Measurements from ENCODE around the gene RRP8. TPM values are rescaled to one million over a fixed set of nuclear protein-coding genes. Genes with fewer than 3 reads are reported as not detected.

The RRP8 gene
- total and polyA plus RNA-seq, 5 donors from 2014 or later, result 21.0 to 30.9 (median 23.6) TPM

DNA sequence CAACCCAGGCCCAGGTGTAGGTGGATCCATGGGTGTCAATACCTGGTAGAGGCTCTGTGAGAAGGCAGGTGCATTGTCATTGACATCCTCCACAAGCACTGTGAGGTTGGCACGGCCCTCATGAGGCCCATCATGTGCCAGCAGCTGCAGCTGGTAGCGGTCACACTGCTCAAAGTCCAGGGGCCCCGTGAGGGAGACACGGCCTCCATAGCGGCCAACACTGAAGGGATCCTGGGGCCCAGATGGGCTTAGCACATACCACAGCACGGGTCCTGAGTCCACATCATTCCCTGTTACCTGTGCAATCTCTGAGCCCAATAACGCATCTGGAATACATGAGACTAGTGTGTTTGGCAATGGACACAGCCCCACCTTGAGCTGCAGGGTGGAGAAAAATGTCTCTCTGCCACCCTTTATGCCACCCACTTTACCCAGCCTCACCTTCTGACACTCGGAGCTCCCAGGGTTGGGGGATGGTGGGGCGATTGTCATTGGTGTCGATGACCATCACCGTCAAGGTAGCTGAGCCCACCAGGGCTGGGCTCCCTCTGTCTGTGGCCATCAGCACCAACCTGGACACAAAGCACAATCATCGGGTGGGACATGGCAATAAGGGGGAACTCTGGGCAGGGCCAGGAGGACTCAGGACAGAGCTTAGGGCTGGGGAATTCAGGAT is 21.9 kb upstream of the RRP8 start:
- Mint-ChIP-seq H3K4me3 (no peak overlapping the region), H3K36me3 (peaks cover 6% of the 10 kb centered on the region), H3K4me1 (peaks cover 4 to 26% (median 13%) of the 10 kb centered on the region in 4 donors), H3K27me3 (no peaks in the 10 kb centered on the region), H3K9me3 (no peaks in the 10 kb centered on the region), H3K27ac (no peak overlapping the region)
- DNase-seq, result no peak
- H3K27me3 ChIP-seq (ENCODE audit: control insufficient read depth, insufficient read depth, low read length), result no peaks in the 10 kb centered on the region
- H3K9me3 ChIP-seq (ENCODE audit: control insufficient read depth in 2 of 2, low read length in 2 of 2), result no peaks in the 10 kb centered on the region
- H3K27ac ChIP-seq (ENCODE audit: insufficient read depth, low read length, poor library complexity, severe bottlenecking), result no peak overlapping the region
- no peak overlapping the region for H3K4me3 ChIP-seq (ENCODE audit: low read depth, low read length)
- ATAC-seq (ENCODE audit: low read depth in 2 of 2), result no peak
- no peaks in the 10 kb centered on the region for H3K36me3 ChIP-seq (ENCODE audit: control insufficient read depth, insufficient read depth, low read length)
- peaks cover 9% of the 10 kb centered on the region for H3K4me1 ChIP-seq (ENCODE audit: control insufficient read depth, insufficient read depth, low read length, poor library complexity, severe bottlenecking)

DNA sequence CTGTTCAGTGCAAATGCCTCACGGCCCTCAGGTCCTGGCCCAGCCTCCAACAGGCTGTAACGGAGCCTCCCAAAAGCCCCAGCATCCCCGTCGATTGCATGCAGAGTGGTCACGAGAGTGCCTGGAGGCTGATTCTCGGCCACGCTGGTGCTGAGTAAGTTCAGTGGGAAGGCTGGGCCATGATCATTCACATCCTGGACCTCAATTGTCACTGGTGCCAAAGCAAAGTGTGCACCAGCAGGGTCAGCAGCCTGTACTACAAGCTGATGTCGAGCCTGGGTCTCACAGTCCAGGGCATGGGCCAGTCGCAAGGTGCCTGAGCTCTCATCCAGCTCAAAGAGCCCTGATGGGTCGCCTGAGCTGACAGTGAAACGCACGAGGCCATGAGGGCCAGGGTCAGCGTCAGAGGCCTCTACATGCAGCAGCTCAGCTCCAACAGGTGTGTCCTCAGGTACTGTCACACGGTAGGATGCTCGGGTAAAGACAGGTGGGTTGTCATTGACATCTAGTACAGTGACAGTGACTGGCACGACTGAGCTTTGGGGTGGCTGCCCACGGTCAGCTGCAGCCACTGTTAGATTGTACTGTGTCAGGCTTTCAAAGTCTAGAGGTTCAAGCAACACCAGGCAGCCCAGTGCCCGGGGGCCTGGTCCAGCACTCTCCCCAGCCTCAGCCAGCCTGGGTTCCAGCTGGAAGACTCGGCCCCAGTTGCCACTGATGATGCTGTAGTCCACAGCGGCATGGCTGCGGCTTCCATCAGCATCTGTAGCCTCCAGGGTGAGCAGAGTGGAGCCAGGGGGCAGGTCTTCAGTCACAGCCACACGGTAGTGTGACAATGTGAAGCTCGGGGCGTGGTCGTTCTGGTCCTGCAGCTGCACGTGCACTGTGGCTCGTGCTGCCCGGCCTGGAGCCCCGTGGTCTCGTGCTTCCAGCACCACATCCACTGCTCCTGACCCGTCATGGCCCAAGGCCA is 20.3 kb upstream of the RRP8 start:
- ATAC-seq (ENCODE audit: low read depth in 2 of 2) (no peak), DNase-seq (no peak)
- Mint-ChIP-seq H3K9me3 (no peaks in the 10 kb centered on the region), H3K27me3 (no peaks in the 10 kb centered on the region), H3K4me1 (peaks cover 4 to 21% (median 13%) of the 10 kb centered on the region in 4 donors), H3K36me3 (peaks cover 6% of the 10 kb centered on the region), H3K27ac (peak overlapping the region in 1 of 3 donors; percentile 45), H3K4me3 (no peak overlapping the region)
- Histone ChIP-seq H3K27me3 (ENCODE audit: control insufficient read depth, insufficient read depth, low read length) (no peaks in the 10 kb centered on the region), H3K9me3 (ENCODE audit: control insufficient read depth in 2 of 2, low read length in 2 of 2) (no peaks in the 10 kb centered on the region), H3K36me3 (ENCODE audit: control insufficient read depth, insufficient read depth, low read length) (no peaks in the 10 kb centered on the region), H3K4me1 (ENCODE audit: control insufficient read depth, insufficient read depth, low read length, poor library complexity, severe bottlenecking) (peaks cover 18% of the 10 kb centered on the region), H3K4me3 (ENCODE audit: low read depth, low read length) (no peak overlapping the region), H3K27ac (ENCODE audit: insufficient read depth, low read length, poor library complexity, severe bottlenecking) (no peak overlapping the region)

DNA sequence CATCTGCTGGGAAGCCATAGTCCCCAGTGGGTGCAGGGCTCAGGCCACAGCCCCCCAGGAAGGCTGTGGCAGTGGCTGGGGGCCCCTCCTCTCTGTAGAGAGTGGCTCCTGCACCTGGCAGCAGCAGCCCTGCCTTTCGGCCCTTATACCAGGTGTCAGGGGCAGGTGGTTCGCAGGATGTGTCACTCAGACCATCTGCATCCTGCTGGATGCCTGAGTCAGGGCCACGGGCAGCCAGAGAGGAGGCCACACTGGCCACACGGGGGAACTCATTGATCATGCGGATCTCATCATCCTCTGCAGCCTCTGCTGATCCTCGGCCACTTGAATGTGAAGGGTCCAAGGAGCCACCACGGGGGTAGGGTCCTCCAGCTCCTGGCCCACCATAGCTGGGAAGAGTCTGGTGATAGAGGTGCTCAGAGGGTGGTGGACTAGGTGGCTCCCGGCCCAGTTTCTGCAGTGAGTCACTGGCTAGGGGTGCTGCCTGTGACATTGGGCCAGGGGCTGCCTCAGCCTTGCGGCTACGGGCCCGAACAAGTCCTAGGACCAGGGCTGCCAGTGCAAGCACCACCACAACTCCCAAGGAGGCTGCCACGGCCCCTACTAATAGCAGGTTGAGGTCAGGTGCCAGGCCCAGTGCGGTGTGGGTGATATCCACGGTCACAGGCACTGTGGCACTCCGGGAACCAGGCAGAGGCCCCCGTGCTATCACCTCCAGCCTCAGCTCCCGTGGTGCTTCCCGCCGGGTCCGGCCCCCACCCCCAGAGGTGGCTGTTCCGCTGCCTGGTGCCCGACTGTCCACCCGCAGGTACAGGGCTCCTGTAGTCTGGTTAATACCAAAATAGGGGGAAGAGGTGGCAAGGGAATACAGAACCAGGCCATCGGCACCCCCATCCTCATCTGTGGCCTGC is 19.1 kb upstream of the RRP8 start:
- Mint-ChIP-seq H3K9me3 (no peaks in the 10 kb centered on the region), H3K4me3 (no peak overlapping the region), H3K4me1 (peaks cover 0 to 12% (median 7%) of the 10 kb centered on the region in 4 donors), H3K36me3 (peaks cover 6% of the 10 kb centered on the region), H3K27me3 (no peaks in the 10 kb centered on the region), H3K27ac (no peak overlapping the region)
- no peak overlapping the region for H3K27ac ChIP-seq (ENCODE audit: insufficient read depth, low read length, poor library complexity, severe bottlenecking)
- H3K36me3 ChIP-seq (ENCODE audit: control insufficient read depth, insufficient read depth, low read length), result no peaks in the 10 kb centered on the region
- H3K27me3 ChIP-seq (ENCODE audit: control insufficient read depth, insufficient read depth, low read length), result no peaks in the 10 kb centered on the region
- H3K4me3 ChIP-seq (ENCODE audit: low read depth, low read length), result no peak overlapping the region
- peaks cover 25% of the 10 kb centered on the region for H3K4me1 ChIP-seq (ENCODE audit: control insufficient read depth, insufficient read depth, low read length, poor library complexity, severe bottlenecking)
- ATAC-seq (ENCODE audit: low read depth in 2 of 2) (no peak), DNase-seq (no peak)
- no peaks in the 10 kb centered on the region for H3K9me3 ChIP-seq (ENCODE audit: control insufficient read depth in 2 of 2, low read length in 2 of 2)

DNA sequence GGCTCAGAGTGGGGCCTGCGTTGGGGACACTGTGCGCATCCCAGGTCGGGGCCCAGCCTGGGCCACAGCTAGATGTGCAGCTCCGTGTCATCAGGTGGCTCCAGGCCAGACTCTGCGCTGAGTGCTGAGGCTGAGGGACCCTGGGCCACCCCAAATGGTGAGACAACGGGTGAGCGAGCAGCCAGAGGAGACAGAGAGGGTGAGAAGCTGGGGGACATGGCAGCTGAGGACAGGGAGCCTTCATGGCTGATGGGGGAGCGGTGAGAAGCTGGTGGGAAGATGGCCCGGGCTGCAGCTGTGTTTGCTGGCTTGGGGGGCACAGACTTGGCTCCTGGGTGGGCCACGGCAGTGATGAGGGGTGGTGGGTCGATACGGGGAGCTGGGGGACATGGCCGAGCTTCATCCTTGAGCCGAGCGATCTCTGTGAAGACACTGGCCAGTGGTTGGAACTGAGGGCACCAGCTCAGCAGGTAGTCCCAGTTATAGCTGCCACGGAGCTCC is 18.3 kb upstream of the RRP8 start:
- H3K36me3 Mint-ChIP-seq, result peaks cover 6% of the 10 kb centered on the region
- no peak overlapping the region for H3K4me3 ChIP-seq (ENCODE audit: low read depth, low read length)
- ATAC-seq (ENCODE audit: low read depth in 2 of 2), result no peak
- no peaks in the 10 kb centered on the region for H3K27me3 ChIP-seq (ENCODE audit: control insufficient read depth, insufficient read depth, low read length)
- H3K27ac Mint-ChIP-seq, result peak overlapping the region in 1 of 3 donors; percentile 86
- H3K27me3 Mint-ChIP-seq, result no peaks in the 10 kb centered on the region
- H3K4me1 Mint-ChIP-seq, result peaks cover 0 to 7% (median 6%) of the 10 kb centered on the region in 4 donors
- peaks cover 3% of the 10 kb centered on the region for H3K36me3 ChIP-seq (ENCODE audit: control insufficient read depth, insufficient read depth, low read length)
- H3K9me3 ChIP-seq (ENCODE audit: control insufficient read depth in 2 of 2, low read length in 2 of 2), result no peaks in the 10 kb centered on the region
- no peak overlapping the region for H3K4me3 Mint-ChIP-seq
- DNase-seq, result no peak
- H3K4me1 ChIP-seq (ENCODE audit: control insufficient read depth, insufficient read depth, low read length, poor library complexity, severe bottlenecking), result peaks cover 28% of the 10 kb centered on the region
- no peaks in the 10 kb centered on the region for H3K9me3 Mint-ChIP-seq
- H3K27ac ChIP-seq (ENCODE audit: insufficient read depth, low read length, poor library complexity, severe bottlenecking), result no peak overlapping the region

DNA sequence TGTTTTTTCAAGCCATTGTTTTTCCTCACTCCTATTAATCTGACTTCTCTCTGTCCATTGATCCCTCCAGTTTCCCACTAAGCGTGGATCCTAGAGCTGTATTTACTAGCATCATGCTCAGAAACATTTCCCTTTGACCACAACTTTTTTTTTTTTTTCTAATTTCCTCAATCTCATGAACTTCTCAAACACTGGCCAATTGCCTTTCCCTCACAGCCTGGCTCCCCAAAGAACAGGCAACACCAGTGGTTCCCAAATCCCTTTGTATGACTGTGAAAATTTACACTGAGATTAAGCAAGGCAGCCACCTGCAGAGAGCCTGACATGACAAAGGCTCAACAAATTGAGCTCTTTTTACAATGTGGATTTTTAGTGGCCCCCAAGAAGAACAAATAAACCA is 17.2 kb upstream of the RRP8 start:
- DNase-seq (no peak), ATAC-seq (ENCODE audit: low read depth in 2 of 2) (no peak)
- H3K27ac ChIP-seq (ENCODE audit: insufficient read depth, low read length, poor library complexity, severe bottlenecking), result no peak overlapping the region
- peaks cover 0 to 13% (median 12%) of the 10 kb centered on the region in 4 donors for H3K4me1 Mint-ChIP-seq
- peaks cover 14% of the 10 kb centered on the region for H3K36me3 Mint-ChIP-seq
- H3K4me3 Mint-ChIP-seq, result no peak overlapping the region
- no peak overlapping the region for H3K27ac Mint-ChIP-seq
- H3K9me3 ChIP-seq (ENCODE audit: control insufficient read depth in 2 of 2, low read length in 2 of 2), result no peaks in the 10 kb centered on the region
- peaks cover 13% of the 10 kb centered on the region for H3K36me3 ChIP-seq (ENCODE audit: control insufficient read depth, insufficient read depth, low read length)
- no peaks in the 10 kb centered on the region for H3K27me3 ChIP-seq (ENCODE audit: control insufficient read depth, insufficient read depth, low read length)
- no peaks in the 10 kb centered on the region for H3K9me3 Mint-ChIP-seq
- no peak overlapping the region for H3K4me3 ChIP-seq (ENCODE audit: low read depth, low read length)
- H3K27me3 Mint-ChIP-seq, result no peaks in the 10 kb centered on the region
- peaks cover 29% of the 10 kb centered on the region for H3K4me1 ChIP-seq (ENCODE audit: control insufficient read depth, insufficient read depth, low read length, poor library complexity, severe bottlenecking)

DNA sequence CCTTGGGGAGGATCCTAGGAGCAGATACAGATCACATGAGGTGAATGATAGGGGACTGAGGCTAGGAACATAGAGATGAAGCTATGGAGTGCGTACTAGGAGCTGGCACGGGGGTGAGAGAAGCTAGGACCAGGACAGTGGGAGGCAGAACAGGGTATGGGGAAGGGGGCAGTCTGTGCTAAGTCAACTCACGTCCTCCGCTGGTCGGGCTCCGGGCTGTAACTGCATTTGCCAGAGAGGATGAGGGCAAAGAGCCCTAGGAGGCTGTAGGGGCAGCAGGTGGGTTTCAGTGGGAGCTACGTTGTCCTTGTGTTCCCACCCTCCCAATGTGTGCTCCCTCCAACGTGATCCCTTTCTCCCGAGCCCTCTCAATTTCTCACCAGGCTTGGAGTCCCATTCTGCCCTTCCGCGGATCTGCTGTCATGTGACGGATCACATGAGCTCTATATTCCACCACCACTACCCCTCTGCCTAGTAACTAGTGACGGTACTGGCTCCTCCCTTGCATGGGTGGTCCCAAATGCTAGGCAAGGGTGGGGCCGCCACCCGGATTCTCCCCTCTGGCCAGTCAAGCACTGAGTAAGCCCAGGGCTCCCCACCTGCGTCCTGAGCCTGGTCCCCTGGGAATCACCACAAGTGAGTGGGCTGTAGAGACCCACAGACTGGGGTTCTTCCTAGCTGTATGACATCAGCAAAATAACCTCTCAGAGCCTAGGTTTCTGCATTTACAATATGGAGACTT is 15.8 kb upstream of the RRP8 start, which contains the start of gene TPP1:
Gene TPP1, minus strand, starts transcription at position 419 of the 742 bp plus-strand sequence. Its CDS starts 22 bp downstream, at position 397.
- Histone ChIP-seq H3K9me3 (ENCODE audit: control insufficient read depth in 2 of 2, low read length in 2 of 2) (no peaks in the 10 kb centered on the region), H3K27ac (ENCODE audit: insufficient read depth, low read length, poor library complexity, severe bottlenecking) (peak within 1 kb of the TSS; percentile 87), H3K4me1 (ENCODE audit: control insufficient read depth, insufficient read depth, low read length, poor library complexity, severe bottlenecking) (peaks cover 29% of the 10 kb centered on the region), H3K27me3 (ENCODE audit: control insufficient read depth, insufficient read depth, low read length) (no peaks in the 10 kb centered on the region), H3K36me3 (ENCODE audit: control insufficient read depth, insufficient read depth, low read length) (peaks cover 16% of the 10 kb centered on the region), H3K4me3 (ENCODE audit: low read depth, low read length) (peak within 1 kb of the TSS; percentile 98)
- Mint-ChIP-seq H3K36me3 (peaks cover 17% of the 10 kb centered on the region), H3K4me3 (no peak within 1 kb of the TSS), H3K4me1 (peaks cover 0 to 20% (median 13%) of the 10 kb centered on the region in 4 donors), H3K27me3 (no peaks in the 10 kb centered on the region), H3K9me3 (no peaks in the 10 kb centered on the region), H3K27ac (no peak within 1 kb of the TSS)
- ATAC-seq (ENCODE audit: low read depth in 2 of 2), result peak; percentile 89 to 90
- peak; percentile 87 to 93 (median 91) for DNase-seq
